Activated effector memory CD4-positive, alpha-beta T cell treated with Interleukin-2 at 50 U/mL for 16 hours (primary cell): ENCODE results near the gene SF3B5.
"Not testable (repeated sequence)": the region's sequence is repeated elsewhere in the genome, so short reads cannot be mapped to it uniquely, and the experiment has no call there.

ENCODE experiments used
- DNase-seq: peaks from one replicate; pipeline ENCODE4 v3.0.0-alpha.2; 2020

The SF3B5 gene

DNA sequence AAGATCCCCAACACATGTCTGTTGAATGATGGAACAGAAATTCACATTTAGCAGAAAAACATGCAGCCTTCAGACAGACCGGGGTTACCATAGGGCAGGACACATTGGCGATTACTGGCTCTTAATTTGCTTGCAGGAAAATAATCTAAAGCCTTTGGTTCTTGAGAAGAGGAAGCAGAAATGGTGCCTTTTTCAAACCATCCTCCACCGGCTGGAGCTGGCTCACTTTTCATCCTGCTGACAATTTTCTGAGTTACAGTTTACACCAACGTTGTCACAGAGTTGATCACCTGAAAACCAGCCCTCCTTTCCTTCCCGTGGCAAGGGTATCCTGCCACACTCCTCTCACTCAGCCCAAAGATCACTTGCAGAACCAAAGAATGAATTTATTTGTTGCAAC, 32.6 kb downstream of the SF3B5 start:
- DNase-seq: no peak

DNA sequence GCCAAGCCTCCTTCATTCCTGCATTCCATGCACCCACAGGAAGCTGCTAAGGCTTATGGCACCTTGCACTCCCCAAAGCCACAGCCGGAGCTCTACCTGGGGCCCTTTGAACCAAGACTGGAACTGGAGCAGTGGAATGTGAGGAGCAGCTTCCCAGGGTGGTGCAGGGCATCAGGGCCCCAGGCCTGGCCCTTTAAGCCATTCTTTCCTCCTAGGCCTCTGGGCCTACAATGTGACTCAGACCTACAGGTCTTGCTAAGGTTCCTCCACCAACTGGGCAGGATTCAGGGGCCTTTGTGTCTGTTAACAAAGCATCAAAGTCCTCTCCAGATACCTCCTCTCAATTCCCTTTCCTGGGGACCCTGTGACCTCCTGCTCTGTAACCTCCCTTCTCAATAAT, 36.2 kb downstream of the SF3B5 start:
- no peak for DNase-seq

DNA sequence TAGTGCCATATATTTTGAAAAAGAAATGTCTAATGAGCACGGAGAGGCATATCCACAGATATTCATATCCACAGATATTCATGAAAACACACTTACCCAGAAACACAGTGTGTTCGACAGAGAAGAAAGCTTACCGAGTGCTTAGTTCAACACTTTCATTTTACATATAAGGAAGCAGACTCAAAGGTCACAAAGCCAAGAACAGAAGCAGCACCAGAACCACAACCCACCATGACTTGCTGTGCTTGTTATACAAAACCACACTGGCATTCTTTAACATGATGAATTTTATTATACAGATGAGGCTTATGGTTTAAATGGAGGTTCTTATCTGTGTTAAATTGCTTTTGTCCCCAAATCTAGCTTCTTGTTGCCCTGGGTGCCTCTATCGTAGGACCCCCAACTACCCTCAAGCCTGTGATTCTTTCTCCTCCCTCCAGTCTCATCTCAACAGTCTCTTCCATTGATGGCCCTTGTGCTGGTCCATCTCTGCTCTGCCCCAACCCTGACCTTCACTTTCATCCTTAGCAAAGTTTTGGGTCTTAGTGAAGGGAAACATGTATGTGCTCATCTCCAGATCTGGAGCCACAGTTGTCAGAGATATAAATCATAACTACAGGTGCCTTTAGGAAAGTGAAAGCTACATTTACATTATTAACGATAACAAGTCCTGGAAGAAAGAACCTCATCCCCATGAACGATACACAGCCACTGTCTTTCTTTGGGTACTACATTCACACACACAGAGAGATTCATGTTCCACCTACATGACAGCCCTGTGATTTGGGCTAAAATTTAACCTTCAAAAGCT, 40.0 kb downstream of the SF3B5 start:
- DNase-seq: no peak

DNA sequence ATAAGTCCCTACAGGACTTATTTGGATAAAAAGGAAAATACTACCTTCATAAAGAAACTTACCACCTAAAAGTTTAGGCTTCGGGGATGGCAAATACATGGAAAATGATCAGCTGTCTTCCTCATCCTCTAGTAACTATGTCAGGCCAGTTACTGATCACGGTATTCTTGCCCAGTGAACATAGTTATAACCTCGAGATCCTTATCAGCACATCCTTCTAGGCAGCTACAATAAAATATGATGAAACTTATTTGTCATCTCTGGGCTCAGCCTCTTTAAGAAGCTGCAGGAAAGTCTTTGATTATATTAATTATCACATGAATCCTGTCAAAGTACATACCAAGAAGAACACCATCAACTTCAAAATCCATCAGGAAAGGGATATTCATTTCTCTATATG, 41.8 kb downstream of the SF3B5 start:
- no peak for DNase-seq

DNA sequence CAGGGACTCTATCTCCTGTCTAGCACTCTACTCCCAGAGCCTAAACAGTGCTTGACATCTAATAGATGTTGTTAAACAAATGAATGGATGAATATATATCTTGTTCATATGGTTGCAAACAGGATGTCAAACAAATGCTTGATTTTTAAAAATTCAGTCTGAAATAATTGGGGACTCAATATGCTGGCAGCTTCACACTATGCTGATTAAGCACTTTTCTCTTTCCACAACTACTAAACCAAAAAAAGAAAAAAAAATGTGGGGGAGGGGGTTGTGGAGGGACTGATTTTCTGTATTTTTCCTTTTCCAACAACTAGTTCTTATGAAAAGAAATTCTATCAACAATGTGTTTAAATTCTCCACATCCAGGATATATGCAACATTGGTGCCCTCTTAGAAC, 42.9 kb downstream of the SF3B5 start:
- no peak for DNase-seq

DNA sequence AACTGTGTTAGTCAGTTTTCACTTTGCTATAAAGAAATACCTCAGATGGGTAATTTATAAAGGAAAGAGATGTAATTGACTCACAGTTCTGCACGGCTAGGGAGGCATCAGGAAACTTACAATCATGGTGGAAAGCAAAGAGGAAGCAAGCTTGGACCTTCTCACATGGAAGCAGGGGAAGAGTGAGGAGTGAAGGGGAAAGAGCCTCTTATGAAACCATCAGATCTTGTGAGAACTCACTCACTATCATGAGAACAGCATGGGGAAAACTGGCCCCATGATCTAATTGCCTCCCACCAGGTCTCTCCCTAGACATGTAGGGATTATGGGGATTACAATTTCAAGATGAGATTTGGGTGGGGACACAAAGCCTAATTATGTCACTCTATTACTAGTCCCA, 46.0 kb downstream of the SF3B5 start:
- no peak for DNase-seq

DNA sequence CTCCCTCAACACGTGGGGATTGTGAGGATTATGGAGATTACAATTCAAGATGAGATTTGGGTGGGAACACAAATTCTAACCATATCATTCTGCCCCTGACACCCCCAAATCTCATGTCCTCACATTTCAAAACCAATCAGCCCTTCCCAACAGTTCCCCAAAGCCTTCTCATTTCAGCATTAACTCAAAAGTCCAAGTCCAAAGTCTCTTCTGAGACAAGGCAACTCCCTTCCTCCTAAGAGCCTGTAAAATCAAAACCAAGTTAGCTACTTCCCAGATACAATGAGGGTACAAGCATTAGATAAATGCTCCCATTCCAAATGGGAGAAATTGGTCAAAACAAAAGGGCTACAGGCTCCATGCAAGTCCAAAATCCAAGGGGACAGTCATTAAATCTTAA, 47.7 kb downstream of the SF3B5 start:
- no peak for DNase-seq

DNA sequence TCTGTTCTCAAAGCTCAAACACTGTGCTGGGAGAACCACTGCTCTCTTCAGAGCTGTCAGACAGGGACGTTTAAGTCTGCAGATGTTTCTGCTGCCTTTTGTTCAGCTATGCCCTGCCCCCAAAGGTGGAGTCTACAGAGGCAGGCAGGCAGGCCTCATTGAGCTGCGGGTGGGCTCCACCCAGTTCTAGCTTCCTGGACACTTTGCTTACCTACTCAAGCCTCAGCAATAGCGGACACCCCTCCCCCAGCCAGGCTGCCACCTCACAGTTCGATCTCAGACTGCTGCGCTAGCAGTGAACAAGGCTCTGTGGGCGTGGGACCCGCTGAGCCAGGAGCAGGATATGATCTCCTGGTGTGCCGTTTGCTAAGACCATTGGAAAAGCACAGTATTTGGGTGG, 48.7 kb downstream of the SF3B5 start:
- not testable (repeated sequence) for DNase-seq

DNA sequence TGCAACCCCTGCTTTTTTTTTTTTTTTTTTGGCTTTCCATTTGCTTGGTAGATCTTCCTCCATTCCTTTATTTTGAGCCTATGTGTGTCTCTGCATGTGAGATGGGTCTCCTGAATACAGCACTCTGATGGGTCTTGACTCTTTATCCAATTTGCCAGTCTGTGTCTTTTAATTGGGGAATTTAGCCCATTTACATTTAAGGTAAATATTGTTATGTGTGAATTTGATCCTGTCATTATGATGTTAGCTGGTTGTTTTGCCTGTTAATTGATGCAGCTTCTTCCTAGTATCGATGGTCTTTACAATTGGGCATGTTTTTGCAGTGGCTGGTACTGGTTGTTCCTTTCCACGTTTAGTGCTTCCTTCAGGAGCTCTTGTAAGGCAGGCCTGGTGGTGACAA, 50.4 kb downstream of the SF3B5 start:
- DNase-seq: not testable (repeated sequence)
